OCI-LY1 (cell line): ENCODE measurements around the gene MYO5B.

ENCODE experiments used
- EZH2 ChIP-seq: fragments of 200-600 bp; sonication (generic), shearing (Covaris generic); IDR thresholded peaks from 2 replicates; pipeline ENCODE4 v1.8.0; 2017; ENCODE audit warnings: borderline replicate concordance, mixed run types, mild to moderate bottlenecking, antibody characterized with exemption, low read length, moderate library complexity, mixed read lengths
- TF ChIP-seq, protein P1 (sequence below): fragments of 200-600 bp; sonication (generic), shearing (Covaris generic); IDR thresholded peaks from 2 replicates; pipeline ENCODE4 v1.5.1; 2017; ENCODE audit warnings: mild to moderate bottlenecking, antibody characterized with exemption, low read length, moderate library complexity, mixed read lengths

DNA sequence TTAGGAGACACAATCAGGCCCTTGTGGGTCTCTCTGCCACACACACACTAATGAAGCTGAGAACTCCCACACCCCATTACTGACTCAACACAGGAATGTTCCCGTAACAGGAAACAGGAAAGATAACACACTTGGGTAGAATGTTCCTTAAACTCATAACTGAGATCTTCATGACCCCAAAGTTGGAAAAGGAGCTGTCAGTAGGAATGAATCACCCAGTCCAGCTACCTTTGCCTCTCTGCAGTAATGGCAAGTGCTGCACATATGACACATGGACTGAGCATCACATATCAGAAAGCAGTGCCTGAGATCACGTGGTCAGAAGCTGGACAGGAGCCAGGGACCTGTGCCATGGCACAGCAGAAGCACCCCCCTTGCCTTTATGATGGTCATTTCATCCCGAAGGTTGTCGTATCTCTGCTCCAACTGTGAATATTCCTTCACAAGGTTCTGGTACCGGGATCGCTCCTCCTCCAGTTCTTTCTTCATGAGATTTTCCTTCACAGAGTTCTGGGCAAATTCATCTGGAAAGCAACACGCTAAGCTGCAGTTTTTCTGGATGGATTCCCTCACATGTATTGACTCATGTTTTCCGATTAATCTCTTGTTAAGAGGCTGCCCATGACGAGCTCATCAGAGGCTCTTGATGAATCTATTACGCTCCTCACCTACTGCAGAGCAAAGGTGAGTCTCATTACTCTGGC lies 316.2 kb downstream of the MYO5B start:
- TF ChIP-seq, protein P1, sequence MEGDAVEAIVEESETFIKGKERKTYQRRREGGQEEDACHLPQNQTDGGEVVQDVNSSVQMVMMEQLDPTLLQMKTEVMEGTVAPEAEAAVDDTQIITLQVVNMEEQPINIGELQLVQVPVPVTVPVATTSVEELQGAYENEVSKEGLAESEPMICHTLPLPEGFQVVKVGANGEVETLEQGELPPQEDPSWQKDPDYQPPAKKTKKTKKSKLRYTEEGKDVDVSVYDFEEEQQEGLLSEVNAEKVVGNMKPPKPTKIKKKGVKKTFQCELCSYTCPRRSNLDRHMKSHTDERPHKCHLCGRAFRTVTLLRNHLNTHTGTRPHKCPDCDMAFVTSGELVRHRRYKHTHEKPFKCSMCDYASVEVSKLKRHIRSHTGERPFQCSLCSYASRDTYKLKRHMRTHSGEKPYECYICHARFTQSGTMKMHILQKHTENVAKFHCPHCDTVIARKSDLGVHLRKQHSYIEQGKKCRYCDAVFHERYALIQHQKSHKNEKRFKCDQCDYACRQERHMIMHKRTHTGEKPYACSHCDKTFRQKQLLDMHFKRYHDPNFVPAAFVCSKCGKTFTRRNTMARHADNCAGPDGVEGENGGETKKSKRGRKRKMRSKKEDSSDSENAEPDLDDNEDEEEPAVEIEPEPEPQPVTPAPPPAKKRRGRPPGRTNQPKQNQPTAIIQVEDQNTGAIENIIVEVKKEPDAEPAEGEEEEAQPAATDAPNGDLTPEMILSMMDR = no peak
- TF ChIP-seq EZH2 = no peak
